T-helper 1 cell treated with Interleukin-12 subunit alpha and Interleukin-12 subunit beta and Interleukin-4 antibody, amounts not matched to agents 30 ng/mL and 1 ng/mL, for 36 hours (primary cell): ENCODE measurements around the gene YWHAG. TPM values are rescaled to one million over a fixed set of nuclear protein-coding genes. Genes with fewer than 3 reads are reported as not detected.

Experiments
- intact Hi-C: fragments of 100-400 bp; cut with micrococcal nuclease; formaldehyde crosslinking; loops from one replicate; pipeline ENCODE4 v1.15.1; 2024
- total RNA-seq: library from RNA; stranded (reverse); gene quantifications from 2 replicates; pipeline ENCODE4 v1.2.3, GENCODE V29; 2022

The YWHAG gene
- total RNA-seq, 1 donor from 2014 or later = 102 TPM

- intact Hi-C loops = loop anchor here (1.0 kb wide), 3 partner anchors 11 to 16 kb away; no protein-coding TSS in a partner anchor
These were observed 56.2 kb downstream of the YWHAG start, which contains the start of gene HSPB1 for GRCh38 chr7:76302347-76303201. HSPB1 (plus strand) TSS chr7:76302673; CDS start chr7:76302713, 40 bp downstream.

DNA sequence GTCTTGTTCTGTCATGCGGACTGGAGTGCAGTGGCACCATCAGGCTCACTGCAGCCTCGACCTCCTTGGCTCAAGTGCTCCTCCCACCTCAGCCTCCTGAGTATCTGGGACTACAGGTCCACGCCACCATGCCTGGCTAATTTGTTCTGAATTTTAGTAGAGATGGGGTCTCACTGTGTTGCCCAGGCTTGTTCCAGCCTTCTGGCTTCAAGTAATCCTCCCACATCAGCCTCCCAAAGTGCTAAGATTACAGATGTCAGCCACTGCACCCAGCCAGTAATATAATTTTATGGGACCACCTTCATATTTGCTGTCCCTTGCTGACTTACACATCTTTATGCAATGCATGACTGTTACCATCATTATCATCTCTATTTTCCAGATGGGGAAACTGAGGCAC lies 57.8 kb downstream of the YWHAG start:
- intact Hi-C loops = no loop called here

DNA sequence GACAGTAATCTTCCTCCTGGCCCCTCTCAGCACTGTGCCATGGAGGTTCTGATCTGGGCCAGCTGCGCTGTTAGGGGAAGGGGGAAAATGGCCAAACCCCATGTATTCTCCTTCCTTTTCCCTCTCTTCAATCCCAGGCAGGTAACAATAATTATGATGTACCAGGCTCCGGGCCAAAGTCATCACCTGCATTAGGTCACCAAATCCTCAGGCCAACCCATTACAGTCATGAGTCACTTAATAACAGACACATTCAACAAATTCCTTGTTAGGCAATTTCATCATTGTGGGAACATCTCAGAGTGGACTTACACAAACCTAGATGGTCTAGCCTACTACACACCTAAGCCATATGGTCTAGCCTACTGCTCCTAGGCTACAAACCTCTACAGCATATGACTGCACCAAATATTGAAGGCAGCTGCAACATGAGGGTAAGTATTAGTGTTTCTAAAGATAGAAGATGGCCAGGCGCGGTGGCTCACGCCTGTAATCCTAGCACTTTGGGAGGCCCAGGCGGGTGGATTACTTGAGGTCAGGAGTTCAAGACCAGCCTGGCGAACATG lies 58.5 kb downstream of the YWHAG start:
- intact Hi-C loops = no loop called here

GRCh38 chr7:76296743-76297740 lies 61.7 kb downstream of the YWHAG start:
- intact Hi-C loops = no loop called here

- intact Hi-C loops = no loop called here
These were observed 64.3 kb downstream of the YWHAG start for GRCh38 chr7:76294344-76295024.

- intact Hi-C loops = no loop called here
These were observed 65.3 kb downstream of the YWHAG start for GRCh38 chr7:76293407-76293901.

- intact Hi-C loops = loop anchor here (1.0 kb wide), 1 partner anchor 66 kb away; no protein-coding TSS in a partner anchor
These were observed 65.9 kb downstream of the YWHAG start for GRCh38 chr7:76292911-76293310.

DNA sequence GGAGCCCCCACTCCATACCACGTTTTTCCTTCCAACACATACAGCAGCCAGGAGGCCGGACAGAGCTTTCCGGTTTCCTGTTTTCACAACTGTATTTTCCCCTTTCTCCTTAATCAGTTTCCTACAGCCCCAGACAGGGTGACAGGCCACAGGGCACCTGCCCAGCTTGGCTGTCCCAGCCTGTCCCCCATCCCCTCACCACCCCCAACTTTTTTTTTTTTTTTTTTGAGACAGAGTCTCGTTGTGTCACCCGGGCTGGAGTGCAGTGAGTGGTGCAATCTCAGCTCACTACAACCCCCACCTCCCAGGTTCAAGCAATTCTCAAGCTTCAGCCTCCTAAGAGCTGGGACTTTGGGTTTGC lies 66.6 kb downstream of the YWHAG start:
- intact Hi-C loops = loop anchor here (1.0 kb wide), 1 partner anchor 67 kb away; no protein-coding TSS in a partner anchor

GRCh38 chr7:76291351-76292212 lies 67.2 kb downstream of the YWHAG start:
- intact Hi-C loops = loop anchor here (1.0 kb wide), 7 partner anchors 9 to 113 kb away; no protein-coding TSS in a partner anchor

DNA sequence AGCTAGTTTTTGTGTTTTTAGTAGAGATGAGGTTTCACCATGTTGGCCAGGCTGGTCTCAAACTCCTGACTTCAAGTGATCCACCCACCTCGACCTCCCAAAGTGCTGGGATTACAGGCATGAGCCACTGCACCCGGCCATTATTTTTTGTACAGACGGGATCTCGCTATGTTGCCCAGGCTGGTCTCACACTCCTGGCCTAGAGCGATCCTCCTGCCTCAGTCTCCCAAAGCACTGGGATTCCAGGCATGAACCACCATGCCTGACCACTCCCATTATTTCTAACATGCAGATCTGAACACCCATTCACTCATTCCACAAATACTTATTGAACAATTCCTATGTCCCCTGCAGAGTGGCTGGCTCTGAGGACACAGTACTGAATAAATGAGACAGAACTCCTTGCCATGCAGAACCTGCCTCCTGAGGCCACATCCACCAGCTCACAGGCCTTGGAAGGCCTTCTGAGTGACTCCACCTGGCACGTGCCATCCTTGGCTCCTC lies 67.9 kb downstream of the YWHAG start:
- intact Hi-C loops = loop anchor here (1.0 kb wide), 6 partner anchors 9 to 113 kb away; no protein-coding TSS in a partner anchor

DNA sequence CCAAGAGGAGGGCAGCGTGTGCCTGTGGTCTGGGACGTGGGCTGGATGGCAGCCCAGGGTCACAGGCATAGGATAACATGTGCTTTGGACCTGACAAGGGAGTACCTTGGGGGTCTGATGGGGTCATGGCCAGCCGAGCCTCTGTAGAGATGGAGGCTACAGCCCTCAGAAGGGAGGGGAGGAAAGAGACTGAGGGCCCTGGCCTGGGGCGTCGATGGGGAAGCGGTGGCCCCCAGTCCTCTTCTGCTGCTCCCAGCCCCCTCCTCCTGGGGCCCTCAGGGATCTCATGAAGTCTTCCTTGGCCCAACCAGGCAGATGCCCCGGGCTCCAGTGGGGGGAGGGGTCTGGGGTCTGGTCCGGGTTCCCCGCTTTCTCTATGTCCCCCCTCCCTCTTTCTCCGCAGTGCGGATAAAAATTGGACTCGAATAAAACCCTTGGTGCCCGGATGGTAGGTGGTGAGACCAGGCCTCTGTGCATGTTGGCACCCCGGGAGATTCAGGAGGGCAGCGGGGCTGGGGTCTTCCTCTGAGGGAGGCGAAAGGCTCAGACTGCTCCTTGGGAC lies 71.9 kb downstream of the YWHAG start:
- intact Hi-C loops = no loop called here

- intact Hi-C loops = no loop called here
These were observed 73.0 kb downstream of the YWHAG start for GRCh38 chr7:76285604-76286374.

DNA sequence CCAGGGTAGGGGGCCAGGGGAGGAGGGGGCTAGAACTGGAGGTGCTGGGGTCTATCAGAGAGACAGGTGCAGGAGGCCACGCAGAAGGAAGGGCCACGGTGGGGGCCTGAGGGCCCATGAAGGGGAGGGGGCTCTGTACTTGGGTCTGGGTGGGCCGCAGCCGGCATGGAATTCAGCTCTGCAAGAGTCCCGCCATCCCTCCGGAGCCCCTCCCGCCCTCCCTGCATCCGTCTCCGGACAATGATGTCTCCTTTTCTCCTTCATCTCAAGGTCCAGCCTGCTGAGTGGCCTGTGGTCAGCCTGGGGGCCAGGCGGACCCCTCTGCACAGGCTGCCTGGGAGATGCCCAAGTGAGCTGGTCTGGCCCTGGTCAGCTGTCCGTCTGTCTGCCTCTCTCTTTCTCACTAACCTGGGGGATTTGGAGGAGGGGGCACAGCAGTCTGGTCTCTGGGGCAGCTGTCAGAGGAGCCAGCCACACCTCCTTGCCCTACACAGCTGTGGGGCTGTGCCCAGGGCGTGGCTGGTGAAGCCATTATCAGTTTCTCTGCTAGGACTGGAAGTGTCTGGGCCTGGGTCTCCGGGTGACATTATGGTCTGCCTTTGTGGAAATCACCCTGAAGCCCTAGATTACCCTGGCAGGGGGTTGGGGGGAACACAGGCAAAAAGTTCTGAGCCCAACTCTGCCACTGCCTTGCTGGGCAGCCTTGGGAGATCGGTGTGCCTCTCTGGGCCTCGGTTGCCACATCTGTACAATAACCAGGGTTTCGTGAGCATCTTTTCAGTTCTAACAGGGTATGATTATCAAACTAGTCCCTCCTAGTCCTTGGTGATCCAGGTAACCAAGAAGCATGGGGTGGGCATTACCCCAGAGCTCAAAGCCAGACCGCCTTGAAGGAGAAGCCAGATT lies 75.3 kb downstream of the YWHAG start:
- intact Hi-C loops = loop anchor here (2.0 kb wide), 1 partner anchor 35 kb away; no protein-coding TSS in a partner anchor

DNA sequence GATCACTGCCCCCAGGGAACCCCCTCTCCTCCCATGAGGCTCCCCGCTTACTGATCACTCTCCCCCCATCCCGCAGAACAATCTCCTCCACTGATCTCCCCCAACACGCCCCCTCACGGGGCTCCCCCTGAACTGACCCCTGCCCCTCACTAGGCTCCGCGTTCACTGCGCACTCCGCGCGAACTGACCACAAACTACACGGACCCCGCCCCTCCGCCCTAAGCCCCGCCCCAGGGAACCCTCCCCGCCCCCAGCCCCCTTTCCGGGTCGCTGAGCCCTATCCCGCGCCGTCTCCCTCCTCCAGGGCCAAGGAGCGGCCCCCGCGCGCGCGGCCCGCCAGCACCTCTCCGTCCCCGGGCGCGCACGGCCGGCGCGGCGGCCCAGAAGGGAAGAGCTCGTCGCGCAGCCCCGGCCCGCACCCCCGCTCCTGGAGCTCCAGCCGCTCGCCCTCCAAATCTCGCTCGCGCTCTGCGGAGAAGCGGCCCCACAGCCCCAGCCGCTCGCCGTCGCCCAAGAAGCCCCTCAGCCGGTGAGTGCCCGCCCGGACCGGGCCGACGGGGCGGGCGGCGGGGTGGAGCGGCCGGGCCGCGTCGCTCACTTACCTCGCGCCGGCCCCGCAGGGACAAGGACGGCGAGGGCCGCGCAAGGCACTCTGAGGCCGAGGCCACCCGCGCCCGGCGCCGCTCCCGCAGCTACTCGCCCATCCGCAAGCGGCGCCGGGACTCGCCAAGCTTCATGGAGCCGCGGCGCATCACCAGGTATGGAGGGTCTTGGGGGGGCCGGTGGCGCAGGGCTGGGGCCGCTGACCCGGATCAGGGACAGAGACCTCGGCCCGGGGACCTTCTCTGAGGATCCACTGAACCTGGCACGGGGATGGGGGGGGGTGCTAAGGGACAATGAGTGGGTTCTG lies 76.2 kb downstream of the YWHAG start:
- intact Hi-C loops = loop anchor here (1.0 to 2.0 kb wide), 3 partner anchors 9 to 36 kb away; no protein-coding TSS in a partner anchor

GRCh38 chr7:76281706-76282343 lies 77.0 kb downstream of the YWHAG start:
- intact Hi-C loops = loop anchor here (1.0 to 2.0 kb wide), 3 partner anchors 9 to 37 kb away; no protein-coding TSS in a partner anchor
